ENCODE results near the gene ZNHIT3. TPM values are rescaled to one million over a fixed set of nuclear protein-coding genes. Genes with fewer than 3 reads are reported as not detected.

Gene ZNHIT3
- total and polyA plus RNA-seq, 2 experiments from 2014 or later: 50.5 to 128 TPM

DNA sequence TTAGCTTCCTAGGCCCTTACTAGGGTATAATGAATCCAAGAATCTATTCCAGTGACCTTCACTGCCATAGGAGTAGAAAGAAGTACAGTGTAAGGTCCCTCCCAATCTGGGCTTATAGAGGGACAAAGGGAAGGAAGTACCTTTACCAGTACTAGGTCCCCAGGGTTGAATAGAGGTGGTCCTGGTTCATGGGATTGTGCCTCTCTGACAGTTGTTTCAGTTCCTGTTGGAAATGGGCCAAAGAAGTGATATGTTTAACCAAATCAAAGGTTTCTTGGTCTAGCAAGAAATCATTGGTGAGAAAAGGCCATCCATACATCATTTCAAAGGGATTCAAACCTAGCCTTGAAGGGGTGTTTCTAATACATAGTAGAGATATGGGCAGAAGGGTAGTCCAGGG lies 16.0 kb upstream of the ZNHIT3 start:
- no peaks in the 10 kb centered on the region; the same call in 1 of the 2 replicates for H4K20me1 ChIP-seq (replicated peaks; ENCODE audit: insufficient read depth)
- H3K4me2 ChIP-seq: no peak overlapping the region
- H3K9me2 ChIP-seq (ENCODE audit: insufficient read depth): no peaks in the 10 kb centered on the region; the same call in 1 of the 2 replicates
- no peaks in the 10 kb centered on the region for H3K79me2 ChIP-seq (replicated peaks; ENCODE audit: insufficient read depth)
- ATAC-seq (no peak), DNase-seq (ENCODE audit: low spot score) (no peak)
- H3K4me1 ChIP-seq (ENCODE audit: insufficient read depth): no peaks in the 10 kb centered on the region
- H3K27me3 ChIP-seq (ENCODE audit: insufficient read depth): peaks cover 20% of the 10 kb centered on the region
- no peak overlapping the region for H3K4me3 ChIP-seq
- Mint-ChIP-seq H3K36me3 (ENCODE audit: low read depth) (no peaks in the 10 kb centered on the region), H3K27ac (no peak overlapping the region), H3K4me1 (peaks cover 4% of the 10 kb centered on the region; the same call in 1 of the 3 replicates), H3K9me3 (peaks cover 2% of the 10 kb centered on the region; the same call in 1 of the 3 replicates), H3K27me3 (ENCODE audit: insufficient read depth, low read depth, poor library complexity) (peaks cover 17% of the 10 kb centered on the region), H3K4me3 (no peak overlapping the region)
- TF ChIP-seq CREB1 (CRISPR knock-in tag; IDR thresholded peaks at IDR 0.05; ENCODE audit: low read depth): no peak
- TF ChIP-seq, protein P1, sequence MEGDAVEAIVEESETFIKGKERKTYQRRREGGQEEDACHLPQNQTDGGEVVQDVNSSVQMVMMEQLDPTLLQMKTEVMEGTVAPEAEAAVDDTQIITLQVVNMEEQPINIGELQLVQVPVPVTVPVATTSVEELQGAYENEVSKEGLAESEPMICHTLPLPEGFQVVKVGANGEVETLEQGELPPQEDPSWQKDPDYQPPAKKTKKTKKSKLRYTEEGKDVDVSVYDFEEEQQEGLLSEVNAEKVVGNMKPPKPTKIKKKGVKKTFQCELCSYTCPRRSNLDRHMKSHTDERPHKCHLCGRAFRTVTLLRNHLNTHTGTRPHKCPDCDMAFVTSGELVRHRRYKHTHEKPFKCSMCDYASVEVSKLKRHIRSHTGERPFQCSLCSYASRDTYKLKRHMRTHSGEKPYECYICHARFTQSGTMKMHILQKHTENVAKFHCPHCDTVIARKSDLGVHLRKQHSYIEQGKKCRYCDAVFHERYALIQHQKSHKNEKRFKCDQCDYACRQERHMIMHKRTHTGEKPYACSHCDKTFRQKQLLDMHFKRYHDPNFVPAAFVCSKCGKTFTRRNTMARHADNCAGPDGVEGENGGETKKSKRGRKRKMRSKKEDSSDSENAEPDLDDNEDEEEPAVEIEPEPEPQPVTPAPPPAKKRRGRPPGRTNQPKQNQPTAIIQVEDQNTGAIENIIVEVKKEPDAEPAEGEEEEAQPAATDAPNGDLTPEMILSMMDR (conservative IDR thresholded peaks at IDR 0.05; ENCODE audit: low read depth in 2 of 2): no peak
- TF ChIP-seq JUNB (IDR thresholded peaks at IDR 0.05; ENCODE audit: unreplicated experiment): no peak
- no peak overlapping the region for H2AFZ ChIP-seq
- H3K27ac ChIP-seq (ENCODE audit: low read depth): no peak overlapping the region
- H3K36me3 ChIP-seq (ENCODE audit: insufficient read depth): no peaks in the 10 kb centered on the region
- no peaks in the 10 kb centered on the region for H3F3A ChIP-seq (replicated peaks; ENCODE audit: low read depth)

DNA sequence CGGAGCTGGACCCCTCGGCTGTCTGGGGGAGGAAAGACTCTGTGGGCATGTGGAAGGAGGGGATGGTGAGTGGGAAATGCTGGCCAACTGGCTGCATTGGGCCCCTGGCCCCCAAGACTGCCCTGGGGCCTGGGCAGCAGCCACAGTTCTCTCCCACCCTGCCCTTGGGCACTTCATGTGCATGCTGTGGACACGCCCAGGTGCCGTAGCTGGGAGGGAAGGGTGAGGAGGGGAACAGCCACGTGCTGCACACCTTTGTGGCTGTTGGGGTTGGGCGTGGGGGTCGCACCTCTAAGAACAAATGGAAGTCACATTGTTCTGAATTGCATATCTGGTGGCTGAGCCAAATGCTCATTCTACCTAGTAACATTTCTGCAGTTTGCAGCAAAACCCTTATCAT lies 11.9 kb upstream of the ZNHIT3 start:
- H3K9me2 ChIP-seq (ENCODE audit: insufficient read depth): no peaks in the 10 kb centered on the region; the same call in 1 of the 2 replicates
- no peaks in the 10 kb centered on the region for H3K36me3 ChIP-seq (ENCODE audit: insufficient read depth)
- Mint-ChIP-seq H3K4me3 (no peak overlapping the region), H3K4me1 (no peaks in the 10 kb centered on the region), H3K27me3 (ENCODE audit: insufficient read depth, low read depth, poor library complexity) (peaks cover 3% of the 10 kb centered on the region), H3K9me3 (peaks cover 10% of the 10 kb centered on the region), H3K27ac (no peak overlapping the region), H3K36me3 (ENCODE audit: low read depth) (no peaks in the 10 kb centered on the region)
- H3F3A ChIP-seq (replicated peaks; ENCODE audit: low read depth): no peaks in the 10 kb centered on the region
- H3K4me1 ChIP-seq (ENCODE audit: insufficient read depth): no peaks in the 10 kb centered on the region
- ATAC-seq (no peak), DNase-seq (ENCODE audit: low spot score) (no peak)
- H3K27ac ChIP-seq (ENCODE audit: low read depth): no peak overlapping the region
- H3K79me2 ChIP-seq (replicated peaks; ENCODE audit: insufficient read depth): no peaks in the 10 kb centered on the region
- H4K20me1 ChIP-seq (replicated peaks; ENCODE audit: insufficient read depth): no peaks in the 10 kb centered on the region; the same call in 1 of the 2 replicates
- 0 out of 2 replicates have a peak, but pooled peaks cover 5% of the 10 kb centered on the region for H3K27me3 ChIP-seq (ENCODE audit: insufficient read depth)
- no peak overlapping the region for H3K4me3 ChIP-seq
- H3K4me2 ChIP-seq: no peak overlapping the region
- no peak overlapping the region for H2AFZ ChIP-seq
- TF ChIP-seq ZNF114 (CRISPR knock-in tag; IDR thresholded peaks at IDR 0.05) (no peak), EZH2phosphoT487 (IDR thresholded peaks at IDR 0.05; ENCODE audit: unreplicated experiment) (no peak), STAT1 (IDR thresholded peaks at IDR 0.05; ENCODE audit: unreplicated experiment) (no peak), POLR2AphosphoS5 (IDR thresholded peaks at IDR 0.05; ENCODE audit: low read depth) (no peak)
- TF ChIP-seq, protein P2, sequence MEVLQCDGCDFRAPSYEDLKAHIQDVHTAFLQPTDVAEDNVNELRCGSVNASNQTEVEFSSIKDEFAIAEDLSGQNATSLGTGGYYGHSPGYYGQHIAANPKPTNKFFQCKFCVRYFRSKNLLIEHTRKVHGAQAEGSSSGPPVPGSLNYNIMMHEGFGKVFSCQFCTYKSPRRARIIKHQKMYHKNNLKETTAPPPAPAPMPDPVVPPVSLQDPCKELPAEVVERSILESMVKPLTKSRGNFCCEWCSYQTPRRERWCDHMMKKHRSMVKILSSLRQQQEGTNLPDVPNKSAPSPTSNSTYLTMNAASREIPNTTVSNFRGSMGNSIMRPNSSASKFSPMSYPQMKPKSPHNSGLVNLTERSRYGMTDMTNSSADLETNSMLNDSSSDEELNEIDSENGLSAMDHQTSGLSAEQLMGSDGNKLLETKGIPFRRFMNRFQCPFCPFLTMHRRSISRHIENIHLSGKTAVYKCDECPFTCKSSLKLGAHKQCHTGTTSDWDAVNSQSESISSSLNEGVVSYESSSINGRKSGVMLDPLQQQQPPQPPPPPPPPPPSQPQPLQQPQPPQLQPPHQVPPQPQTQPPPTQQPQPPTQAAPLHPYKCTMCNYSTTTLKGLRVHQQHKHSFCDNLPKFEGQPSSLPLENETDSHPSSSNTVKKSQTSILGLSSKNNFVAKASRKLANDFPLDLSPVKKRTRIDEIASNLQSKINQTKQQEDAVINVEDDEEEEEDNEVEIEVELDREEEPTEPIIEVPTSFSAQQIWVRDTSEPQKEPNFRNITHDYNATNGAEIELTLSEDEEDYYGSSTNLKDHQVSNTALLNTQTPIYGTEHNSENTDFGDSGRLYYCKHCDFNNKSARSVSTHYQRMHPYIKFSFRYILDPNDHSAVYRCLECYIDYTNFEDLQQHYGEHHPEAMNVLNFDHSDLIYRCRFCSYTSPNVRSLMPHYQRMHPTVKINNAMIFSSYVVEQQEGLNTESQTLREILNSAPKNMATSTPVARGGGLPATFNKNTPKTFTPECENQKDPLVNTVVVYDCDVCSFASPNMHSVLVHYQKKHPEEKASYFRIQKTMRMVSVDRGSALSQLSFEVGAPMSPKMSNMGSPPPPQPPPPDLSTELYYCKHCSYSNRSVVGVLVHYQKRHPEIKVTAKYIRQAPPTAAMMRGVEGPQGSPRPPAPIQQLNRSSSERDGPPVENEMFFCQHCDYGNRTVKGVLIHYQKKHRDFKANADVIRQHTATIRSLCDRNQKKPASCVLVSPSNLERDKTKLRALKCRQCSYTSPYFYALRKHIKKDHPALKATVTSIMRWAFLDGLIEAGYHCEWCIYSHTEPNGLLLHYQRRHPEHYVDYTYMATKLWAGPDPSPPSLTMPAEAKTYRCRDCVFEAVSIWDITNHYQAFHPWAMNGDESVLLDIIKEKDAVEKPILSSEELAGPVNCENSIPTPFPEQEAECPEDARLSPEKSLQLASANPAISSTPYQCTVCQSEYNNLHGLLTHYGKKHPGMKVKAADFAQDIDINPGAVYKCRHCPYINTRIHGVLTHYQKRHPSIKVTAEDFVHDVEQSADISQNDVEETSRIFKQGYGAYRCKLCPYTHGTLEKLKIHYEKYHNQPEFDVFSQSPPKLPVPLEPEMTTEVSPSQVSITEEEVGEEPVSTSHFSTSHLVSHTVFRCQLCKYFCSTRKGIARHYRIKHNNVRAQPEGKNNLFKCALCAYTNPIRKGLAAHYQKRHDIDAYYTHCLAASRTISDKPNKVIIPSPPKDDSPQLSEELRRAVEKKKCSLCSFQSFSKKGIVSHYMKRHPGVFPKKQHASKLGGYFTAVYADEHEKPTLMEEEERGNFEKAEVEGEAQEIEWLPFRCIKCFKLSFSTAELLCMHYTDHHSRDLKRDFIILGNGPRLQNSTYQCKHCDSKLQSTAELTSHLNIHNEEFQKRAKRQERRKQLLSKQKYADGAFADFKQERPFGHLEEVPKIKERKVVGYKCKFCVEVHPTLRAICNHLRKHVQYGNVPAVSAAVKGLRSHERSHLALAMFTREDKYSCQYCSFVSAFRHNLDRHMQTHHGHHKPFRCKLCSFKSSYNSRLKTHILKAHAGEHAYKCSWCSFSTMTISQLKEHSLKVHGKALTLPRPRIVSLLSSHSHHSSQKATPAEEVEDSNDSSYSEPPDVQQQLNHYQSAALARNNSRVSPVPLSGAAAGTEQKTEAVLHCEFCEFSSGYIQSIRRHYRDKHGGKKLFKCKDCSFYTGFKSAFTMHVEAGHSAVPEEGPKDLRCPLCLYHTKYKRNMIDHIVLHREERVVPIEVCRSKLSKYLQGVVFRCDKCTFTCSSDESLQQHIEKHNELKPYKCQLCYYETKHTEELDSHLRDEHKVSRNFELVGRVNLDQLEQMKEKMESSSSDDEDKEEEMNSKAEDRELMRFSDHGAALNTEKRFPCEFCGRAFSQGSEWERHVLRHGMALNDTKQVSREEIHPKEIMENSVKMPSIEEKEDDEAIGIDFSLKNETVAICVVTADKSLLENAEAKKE (CRISPR knock-in tag; IDR thresholded peaks at IDR 0.05): no peak
